ENCODE measurements around the gene TCF4.

GRCh38 chr18:55435592-55435991 is 152.4 kb downstream of the TCF4 start:
- TF ChIP-seq CTCF (IDR thresholded peaks at IDR 0.05 in 8 of 11, conservative IDR thresholded peaks at IDR 0.05 in 3 of 11), result no peak
- TF ChIP-seq POLR2A (IDR thresholded peaks at IDR 0.05), result no peak
- TF ChIP-seq POLR2AphosphoS5 (IDR thresholded peaks at IDR 0.05), result no peak

All from spleen (tissue), 7 donors.